GM21717 (cell line): ENCODE results near the gene SPAG9.
A peak's percentile ranks its signal among the peaks of the same experiment; 100 is the strongest.

Experiments
- ATAC-seq: cut with Tn5 transposase; IDR thresholded peaks from one replicate; pipeline ENCODE4 v1.9.1; 2021; ENCODE audit warnings: mild to moderate bottlenecking, moderate library complexity; ENCODE audit not compliant: unreplicated experiment

SPAG9 gene

DNA sequence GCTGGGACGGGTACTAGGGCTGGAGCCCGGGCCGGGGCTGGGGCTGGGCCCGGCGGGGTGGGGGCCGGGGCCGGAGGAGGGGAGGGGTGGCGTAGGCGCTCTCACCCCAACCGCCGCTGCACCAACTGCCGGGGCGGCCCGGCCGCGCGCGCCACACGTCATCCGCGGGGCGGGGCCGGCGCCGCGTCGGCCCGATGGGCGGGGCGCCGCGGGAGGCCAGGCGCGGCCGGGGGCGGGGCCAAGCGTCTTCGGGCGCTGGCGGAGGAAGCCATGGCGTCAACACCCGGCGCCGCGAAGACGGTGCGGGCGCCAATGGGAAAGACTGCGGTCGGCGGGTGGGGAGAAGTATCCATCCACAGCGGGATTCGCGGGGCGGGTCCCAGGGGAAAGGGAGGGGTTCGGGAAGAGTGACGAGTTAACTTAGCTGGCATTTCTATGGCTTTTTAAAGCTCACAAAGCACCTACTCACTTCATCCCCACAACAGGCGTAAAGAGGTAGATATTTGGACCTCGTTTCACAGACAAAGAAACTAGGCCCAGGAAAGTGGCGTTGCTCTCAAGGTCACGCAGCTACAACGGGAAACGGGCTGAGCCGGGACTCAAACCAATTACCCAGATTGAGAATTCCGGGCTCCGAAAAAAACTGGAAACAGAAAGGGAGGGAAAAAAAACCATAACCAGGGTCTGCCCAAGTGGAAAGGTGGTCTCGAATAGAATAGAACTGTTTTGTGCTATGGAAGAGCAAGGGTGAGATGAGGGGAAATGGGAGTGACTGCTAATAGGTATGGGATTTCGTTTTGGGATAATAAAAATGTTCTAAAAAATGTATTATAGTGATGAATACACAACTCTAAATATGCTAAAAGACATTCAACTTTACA is at the start of gene SPAG9:
SPAG9 (minus strand) TSS at position 130 of the 881 bp plus-strand sequence. CDS start 212 bp downstream, outside the sequence.
- ATAC-seq, result peak; percentile 60

DNA sequence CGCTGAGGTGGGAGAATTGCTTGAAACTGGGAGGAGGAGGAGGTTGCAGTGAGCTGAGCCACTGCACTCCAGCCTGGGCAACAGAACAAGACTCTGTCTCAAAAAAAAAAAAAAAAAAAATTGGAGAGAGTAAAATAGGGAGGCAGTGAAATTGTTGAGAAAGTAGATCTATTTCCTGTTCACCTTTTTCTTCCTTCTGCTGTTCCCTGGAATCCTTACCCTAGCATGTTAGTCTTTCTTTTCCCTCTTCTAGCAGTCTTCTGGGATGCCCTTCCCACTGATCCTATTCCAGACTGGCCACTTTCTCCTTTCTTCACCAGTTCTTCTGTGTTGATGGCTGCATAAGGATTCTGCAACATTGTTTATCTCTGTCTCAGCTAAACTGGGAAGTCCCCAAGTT is 48.7 kb upstream of the SPAG9 start:
- ATAC-seq, result no peak

- ATAC-seq, result peak; percentile 50
These were observed 46.6 kb upstream of the SPAG9 start for GRCh38 chr17:51166987-51167931.

DNA sequence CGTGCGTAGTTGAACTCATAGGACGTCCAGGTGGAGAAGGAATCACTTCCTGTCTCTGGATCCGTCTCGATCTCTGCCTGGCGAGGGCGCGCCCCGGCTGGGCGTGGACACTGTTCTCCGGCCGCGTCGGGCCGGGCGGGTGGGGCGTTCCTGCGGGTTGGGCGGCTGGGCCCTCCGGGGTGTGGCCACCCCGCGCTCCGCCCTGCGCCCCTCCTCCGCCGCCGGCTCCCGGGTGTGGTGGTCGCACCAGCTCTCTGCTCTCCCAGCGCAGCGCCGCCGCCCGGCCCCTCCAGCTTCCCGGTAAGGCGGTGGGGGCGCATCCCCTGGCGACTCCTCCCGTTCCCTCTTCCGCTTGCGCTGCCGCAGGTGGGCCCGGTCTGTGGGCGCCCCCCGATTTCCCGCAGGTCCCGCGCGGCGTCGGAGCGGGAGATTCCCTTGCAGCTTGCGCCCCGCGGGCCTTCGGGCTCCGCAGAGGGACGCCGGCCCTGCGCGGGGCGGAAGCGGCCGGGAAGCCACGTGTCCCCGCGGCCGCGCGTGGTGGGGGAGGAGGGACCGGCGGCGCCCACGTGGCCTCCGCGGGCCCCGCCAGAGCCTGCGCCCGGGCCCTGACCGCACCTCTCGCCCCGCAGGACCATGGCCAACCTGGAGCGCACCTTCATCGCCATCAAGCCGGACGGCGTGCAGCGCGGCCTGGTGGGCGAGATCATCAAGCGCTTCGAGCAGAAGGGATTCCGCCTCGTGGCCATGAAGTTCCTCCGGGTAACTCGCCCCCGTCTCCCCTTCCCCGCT is 45.7 kb upstream of the SPAG9 start, which contains the start of gene NME2:
NME2 (plus strand) TSS at position 214 of the 789 bp plus-strand sequence; CDS start at position 634, 420 bp downstream.
- ATAC-seq, result peak; percentile 82

DNA sequence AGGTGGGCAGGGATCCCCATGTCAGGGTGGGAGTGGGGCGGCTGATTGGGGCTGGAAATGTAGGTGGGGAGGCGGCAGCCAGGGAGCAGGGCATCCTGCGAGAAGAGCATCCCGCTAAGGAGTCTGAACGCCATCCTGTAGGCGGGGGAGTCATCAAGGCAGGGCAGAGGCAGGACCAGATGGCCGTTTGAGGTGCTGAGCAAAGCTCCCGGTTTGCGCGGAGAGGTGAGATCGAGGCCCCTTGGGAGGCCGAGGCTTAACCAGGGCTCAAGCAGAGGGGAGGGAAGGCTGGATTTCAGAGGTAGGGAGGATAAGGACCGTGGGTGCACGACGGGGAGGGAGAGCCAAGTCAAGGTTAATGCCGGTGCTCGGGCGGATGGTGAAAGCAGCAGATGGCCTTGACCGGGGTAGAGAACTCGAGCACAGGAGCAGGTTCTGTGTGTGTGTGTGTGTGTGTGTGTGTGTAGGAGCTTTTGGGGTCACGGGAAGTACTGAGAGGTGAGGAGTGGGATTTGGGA is 45.1 kb upstream of the SPAG9 start:
- peak; percentile 21 for ATAC-seq

DNA sequence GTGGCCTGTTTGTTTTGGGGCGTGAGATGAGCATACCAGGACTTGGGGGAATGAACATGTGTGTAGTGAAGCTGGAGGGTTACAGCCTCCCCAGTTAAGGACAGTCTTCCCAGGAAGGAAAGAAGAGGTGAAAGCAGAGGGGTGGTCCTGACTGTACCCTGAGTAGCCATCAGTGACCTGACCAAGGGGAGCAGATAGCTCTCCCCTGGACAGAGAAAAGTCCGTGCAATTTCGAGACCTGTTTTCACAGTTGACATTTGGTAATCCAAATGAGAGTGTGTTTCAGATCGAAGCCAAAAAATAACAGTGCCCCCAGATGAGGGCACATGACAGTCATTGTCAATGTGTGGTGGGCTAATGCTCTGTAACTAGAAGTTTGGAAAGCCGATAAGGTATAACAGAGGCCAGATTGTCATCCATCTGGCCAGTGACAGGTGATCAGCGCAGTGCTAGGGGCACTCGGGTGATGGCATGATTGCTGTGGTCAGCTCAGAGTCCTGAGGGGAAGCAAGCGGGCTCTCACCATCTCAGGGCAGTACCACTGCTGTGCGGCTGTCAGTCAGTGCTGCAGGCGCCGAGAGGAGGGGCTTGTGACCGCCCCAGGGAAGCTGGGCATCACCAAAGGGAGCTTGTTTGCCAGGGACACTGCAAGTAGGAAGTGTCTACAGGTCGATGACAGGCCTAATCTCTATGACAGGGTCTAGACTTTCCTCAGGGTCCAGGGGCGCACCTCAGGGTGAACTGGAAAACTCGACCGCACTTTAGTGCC is 44.4 kb upstream of the SPAG9 start:
- ATAC-seq, result no peak

DNA sequence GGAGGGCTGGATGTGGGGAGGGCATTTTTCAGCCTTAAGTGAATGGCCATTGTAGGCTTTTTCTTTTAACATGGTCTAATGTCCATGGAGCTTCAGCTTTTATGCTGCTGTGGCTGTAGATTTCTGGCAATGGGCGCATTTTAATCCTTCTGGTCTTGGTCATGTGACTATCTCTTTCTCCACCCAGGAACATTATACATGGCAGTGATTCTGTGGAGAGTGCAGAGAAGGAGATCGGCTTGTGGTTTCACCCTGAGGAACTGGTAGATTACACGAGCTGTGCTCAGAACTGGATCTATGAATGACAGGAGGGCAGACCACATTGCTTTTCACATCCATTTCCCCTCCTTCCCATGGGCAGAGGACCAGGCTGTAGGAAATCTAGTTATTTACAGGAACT is 40.9 kb upstream of the SPAG9 start:
- ATAC-seq, result no peak

- no peak for ATAC-seq
These were observed 38.9 kb upstream of the SPAG9 start for GRCh38 chr17:51159604-51160003.

DNA sequence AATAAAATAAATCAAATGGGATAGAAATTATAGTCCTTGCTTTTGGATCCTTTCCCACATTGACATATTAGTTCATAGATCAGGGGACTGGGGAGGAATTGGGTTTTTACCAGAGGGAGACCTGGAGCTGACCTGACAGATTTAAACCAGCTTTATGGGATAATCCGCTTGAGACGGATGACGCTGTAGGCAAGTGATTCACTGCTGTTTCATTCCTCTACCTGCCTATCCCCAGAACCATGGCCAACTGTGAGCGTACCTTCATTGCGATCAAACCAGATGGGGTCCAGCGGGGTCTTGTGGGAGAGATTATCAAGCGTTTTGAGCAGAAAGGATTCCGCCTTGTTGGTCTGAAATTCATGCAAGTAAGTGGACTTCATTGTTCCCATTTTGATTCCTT is 34.7 kb upstream of the SPAG9 start:
- ATAC-seq, result no peak

GRCh38 chr17:51154176-51154575 is 33.5 kb upstream of the SPAG9 start:
- ATAC-seq, result no peak

DNA sequence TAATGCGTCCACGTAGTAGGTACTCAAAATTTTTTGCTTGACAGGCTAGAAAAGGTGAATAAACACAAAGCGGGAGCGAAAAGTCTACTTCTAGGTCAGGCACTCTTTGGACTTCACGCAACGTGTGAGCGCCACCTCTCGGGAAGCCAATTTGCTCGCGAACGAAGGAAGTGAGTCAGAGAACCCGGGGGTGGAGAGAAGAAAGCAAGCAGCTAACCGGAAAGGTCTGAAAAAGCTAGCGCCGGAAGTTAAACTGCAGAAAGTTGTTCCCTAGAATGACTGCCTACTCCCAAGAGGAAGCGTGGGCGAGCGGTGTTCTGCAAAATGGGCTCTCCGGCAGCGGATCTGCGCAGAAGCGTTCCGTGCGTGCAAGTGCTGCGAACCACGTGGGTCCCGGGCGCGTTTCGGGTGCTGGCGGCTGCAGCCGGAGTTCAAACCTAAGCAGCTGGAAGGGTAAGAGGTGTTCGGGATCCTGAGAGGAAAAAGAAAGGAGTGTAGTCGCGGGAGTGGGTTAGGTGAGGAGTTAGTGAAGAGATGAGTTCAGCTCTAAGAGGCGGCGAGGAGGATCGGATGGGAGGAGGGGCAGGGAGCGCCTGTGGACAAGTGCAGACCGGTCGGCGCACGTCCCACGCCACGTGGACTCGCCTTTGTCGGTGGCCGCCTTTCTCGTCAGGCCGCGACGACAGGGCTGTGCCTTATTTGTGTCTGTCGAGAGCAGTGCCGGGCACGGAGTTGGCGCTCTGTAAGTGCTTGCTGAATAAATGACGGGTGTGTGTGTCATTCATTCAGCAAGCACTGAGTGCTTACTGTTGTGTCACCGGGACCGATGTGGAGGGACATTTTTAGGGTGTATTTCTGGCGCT is 32.8 kb upstream of the SPAG9 start, which contains the start of gene NME1:
NME1 (plus strand) TSS at position 350 of the 863 bp plus-strand sequence. CDS start 2,096 bp downstream, outside the sequence.
- peak; percentile 87 for ATAC-seq

GRCh38 chr17:51152766-51153209 is 32.1 kb upstream of the SPAG9 start:
- peak; percentile 9 for ATAC-seq

GRCh38 chr17:51150932-51151331 is 30.3 kb upstream of the SPAG9 start:
- ATAC-seq, result no peak

GRCh38 chr17:51149163-51149562 is 28.5 kb upstream of the SPAG9 start:
- ATAC-seq, result no peak

GRCh38 chr17:51147650-51148049 is 27.0 kb upstream of the SPAG9 start:
- ATAC-seq, result no peak

- ATAC-seq, result no peak
These were observed 23.8 kb upstream of the SPAG9 start for GRCh38 chr17:51144266-51145022.

- no peak for ATAC-seq
These were observed 21.9 kb upstream of the SPAG9 start for GRCh38 chr17:51142597-51142996.

DNA sequence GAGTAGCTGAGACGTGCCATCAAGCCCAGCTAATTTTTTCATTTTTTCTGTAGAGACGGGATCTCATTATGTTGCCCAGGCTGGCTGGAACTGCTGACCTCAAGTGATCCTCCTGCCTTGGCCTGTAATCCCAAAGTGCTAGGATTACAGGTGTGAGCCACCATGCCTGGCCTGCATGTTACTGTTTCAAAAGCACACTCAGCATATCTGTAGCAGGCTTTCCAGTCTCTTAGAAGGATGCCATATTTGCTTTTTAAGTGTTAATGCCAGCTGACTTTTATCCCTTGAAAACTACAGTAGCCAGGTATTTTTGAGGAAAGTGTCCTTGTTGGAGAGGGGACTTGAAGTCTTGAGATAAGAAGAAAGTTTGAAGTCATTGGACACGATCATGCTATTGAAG is 15.3 kb upstream of the SPAG9 start:
- ATAC-seq, result no peak
